ENCODE data around the gene CDH23.

Gene CDH23

DNA sequence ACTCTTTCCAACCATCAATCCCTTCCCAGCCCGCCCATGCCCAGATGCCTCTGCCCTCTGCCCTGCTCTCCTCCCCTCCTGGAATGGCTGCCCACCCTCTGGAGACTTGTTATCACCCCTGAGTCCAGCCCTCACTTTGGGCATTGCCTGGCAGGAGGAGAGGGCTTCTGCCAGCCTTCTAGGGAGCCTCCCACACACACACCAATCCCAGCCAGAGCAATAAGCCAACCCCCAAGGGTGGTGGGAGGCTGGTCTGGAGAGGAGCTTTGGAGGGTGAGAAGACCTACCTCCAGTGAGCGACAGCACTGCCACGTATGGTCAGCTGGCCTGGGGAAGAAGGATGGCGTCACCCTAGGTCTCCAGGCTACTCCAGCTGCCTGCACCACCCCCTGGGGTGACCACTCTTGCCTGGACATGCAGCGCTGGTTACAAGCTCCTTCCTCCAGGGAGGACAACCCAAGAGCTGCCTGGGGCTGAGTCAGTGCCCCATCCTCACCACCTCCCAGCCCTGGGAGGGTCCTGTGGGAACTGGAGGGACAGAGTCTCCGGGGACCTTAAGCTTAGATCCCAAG lies 314.4 kb downstream of the CDH23 start:
- no peaks in the 10 kb centered on the region for H3K27me3 ChIP-seq (replicated peaks; ENCODE audit: control insufficient read depth, insufficient read depth, low read length)
- H3K4me3 ChIP-seq (replicated peaks; ENCODE audit: low read depth, low read length), result no peak overlapping the region
- DNase-seq (ENCODE audit: extremely low read depth, insufficient read length), result no peak
- no peak for TF ChIP-seq CTCF (IDR thresholded peaks at IDR 0.05; ENCODE audit: insufficient read depth, low read length, poor library complexity, severe bottlenecking)
- H3K36me3 ChIP-seq (ENCODE audit: control insufficient read depth, insufficient read depth, low read length), result no peaks in the 10 kb centered on the region

DNA sequence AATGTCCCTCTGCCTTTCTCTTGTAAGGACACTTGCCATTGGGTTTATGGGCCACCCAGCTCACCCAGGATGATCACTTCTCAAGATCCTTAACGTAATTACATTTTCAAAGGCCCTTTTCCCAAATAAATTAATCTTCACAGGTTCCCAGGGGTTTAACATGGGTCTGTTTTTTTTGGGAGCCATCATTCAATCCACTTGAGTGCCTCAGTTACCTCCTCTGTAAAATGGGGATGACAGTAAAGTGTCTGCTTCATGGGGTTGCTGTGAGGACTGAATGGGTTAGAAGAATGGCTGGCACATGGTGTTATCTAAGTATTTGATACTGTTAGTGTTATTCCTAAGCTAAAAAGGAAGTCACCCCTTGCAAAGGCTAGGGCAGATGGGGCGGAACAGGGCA lies 315.4 kb downstream of the CDH23 start:
- no peak for TF ChIP-seq CTCF (IDR thresholded peaks at IDR 0.05; ENCODE audit: insufficient read depth, low read length, poor library complexity, severe bottlenecking)
- H3K4me3 ChIP-seq (replicated peaks; ENCODE audit: low read depth, low read length), result no peak overlapping the region
- H3K27me3 ChIP-seq (replicated peaks; ENCODE audit: control insufficient read depth, insufficient read depth, low read length), result no peaks in the 10 kb centered on the region
- H3K36me3 ChIP-seq (ENCODE audit: control insufficient read depth, insufficient read depth, low read length), result no peaks in the 10 kb centered on the region
- no peak for DNase-seq (ENCODE audit: extremely low read depth, insufficient read length)

DNA sequence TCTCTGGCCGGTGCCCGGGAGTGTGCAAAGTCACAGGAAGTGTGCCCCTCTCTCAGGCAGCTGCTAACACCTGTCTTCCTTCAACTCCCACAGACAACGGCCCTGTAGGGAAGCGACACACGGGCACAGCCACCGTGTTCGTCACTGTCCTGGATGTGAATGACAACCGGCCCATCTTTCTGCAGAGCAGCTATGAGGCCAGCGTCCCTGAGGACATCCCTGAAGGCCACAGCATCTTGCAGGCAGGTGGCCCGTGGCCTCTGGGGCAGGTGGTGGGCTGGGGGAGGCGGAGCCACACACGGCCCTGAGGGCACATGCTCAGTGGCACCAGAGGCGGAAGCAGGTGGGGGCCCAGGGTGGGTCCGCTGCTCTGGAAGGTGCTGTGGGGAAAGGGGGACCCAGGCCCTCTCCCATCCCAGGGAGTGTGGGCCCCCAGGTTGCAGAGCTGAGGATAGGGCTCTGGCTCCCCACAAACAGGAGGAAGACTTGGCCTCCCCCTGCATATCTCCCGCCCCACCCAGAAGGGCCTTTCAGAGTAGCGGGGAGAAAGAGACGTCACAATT lies 315.9 kb downstream of the CDH23 start:
- H3K4me3 ChIP-seq (replicated peaks; ENCODE audit: low read depth, low read length), result no peak overlapping the region
- no peak for DNase-seq (ENCODE audit: extremely low read depth, insufficient read length)
- no peaks in the 10 kb centered on the region for H3K36me3 ChIP-seq (ENCODE audit: control insufficient read depth, insufficient read depth, low read length)
- no peak for TF ChIP-seq CTCF (IDR thresholded peaks at IDR 0.05; ENCODE audit: insufficient read depth, low read length, poor library complexity, severe bottlenecking)
- H3K27me3 ChIP-seq (replicated peaks; ENCODE audit: control insufficient read depth, insufficient read depth, low read length), result no peaks in the 10 kb centered on the region

DNA sequence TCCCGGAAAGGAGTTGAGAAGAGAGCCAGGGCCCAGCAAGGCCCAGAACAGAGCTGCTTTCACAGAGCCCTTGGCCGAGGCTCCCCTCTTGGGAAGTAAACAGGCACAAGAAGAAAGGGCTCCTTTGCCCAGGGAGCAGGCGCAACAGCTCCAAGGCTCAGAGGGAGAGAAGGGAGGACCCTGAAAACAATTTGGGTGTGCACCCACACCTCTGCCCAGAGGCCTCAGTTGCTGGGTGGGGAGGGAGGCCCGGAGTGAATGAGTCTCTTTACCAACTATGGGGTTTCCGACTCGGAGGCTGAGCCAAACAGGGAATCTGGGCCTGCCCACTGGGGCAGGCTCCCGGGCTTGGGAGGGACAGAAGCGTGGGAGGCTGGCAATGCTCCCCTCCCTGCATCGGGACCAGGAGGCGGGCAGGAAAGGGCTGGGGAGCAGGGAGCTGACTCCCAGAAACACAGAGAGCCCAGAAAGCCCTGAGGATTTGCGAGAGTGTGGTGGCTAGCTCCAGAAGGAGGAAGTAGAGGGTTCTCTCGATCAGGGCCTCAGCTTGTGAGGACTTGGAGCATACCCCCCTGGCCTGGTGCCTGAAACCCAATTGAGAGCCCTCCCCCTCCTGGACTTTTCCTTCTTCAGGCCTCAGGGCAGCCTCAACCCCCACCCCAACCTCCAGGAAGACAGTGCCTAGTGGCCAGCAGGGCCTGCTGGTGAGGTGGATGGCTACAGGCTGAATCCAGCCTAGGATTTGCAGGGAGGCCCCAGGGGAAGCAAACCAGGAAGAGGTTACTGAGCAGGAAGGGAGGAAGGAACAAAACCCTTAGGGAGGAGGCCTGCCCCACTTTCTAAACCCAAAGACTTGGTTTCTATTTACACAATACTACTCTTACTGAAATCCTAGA lies 316.7 kb downstream of the CDH23 start:
- Histone ChIP-seq H3K36me3 (ENCODE audit: control insufficient read depth, insufficient read depth, low read length) (no peaks in the 10 kb centered on the region), H3K27me3 (replicated peaks; ENCODE audit: control insufficient read depth, insufficient read depth, low read length) (no peaks in the 10 kb centered on the region), H3K4me3 (replicated peaks; ENCODE audit: low read depth, low read length) (no peak overlapping the region)
- no peak for DNase-seq (ENCODE audit: extremely low read depth, insufficient read length)
- TF ChIP-seq CTCF (IDR thresholded peaks at IDR 0.05; ENCODE audit: insufficient read depth, low read length, poor library complexity, severe bottlenecking), result no peak

DNA sequence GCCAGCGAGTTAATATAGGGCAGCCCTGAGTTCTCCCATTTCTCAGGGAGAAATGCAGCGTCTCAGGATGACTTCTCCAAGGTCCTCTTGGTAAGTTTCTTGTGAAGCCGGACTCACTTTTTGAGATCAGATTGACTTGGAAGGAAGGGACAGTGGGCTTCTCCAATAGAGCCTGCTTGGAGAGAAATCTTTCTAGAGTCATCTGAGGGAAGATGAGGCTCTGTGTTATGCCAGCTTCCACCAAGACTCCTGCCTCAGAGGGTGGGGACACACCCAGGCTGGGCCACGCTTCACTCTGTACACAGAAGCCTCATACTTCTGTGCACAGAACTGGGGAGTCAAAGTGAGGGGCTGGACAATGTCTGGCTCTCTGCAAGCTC lies 317.3 kb downstream of the CDH23 start:
- no peak for TF ChIP-seq CTCF (IDR thresholded peaks at IDR 0.05; ENCODE audit: insufficient read depth, low read length, poor library complexity, severe bottlenecking)
- H3K27me3 ChIP-seq (replicated peaks; ENCODE audit: control insufficient read depth, insufficient read depth, low read length), result no peaks in the 10 kb centered on the region
- H3K36me3 ChIP-seq (ENCODE audit: control insufficient read depth, insufficient read depth, low read length), result no peaks in the 10 kb centered on the region
- DNase-seq (ENCODE audit: extremely low read depth, insufficient read length), result no peak
- H3K4me3 ChIP-seq (replicated peaks; ENCODE audit: low read depth, low read length), result no peak overlapping the region
